Measurements from ENCODE around the gene JAK1. TPM values are rescaled to one million over a fixed set of nuclear protein-coding genes. Genes with fewer than 3 reads are reported as not detected.

The JAK1 gene
- total RNA-seq, 1 donor from 2014 or later: 27.7 TPM

- H3K9me3 Mint-ChIP-seq: no peaks in the 10 kb centered on the region
- no peak overlapping the region for H3K4me3 Mint-ChIP-seq
- no peak for DNase-seq (ENCODE audit: low read depth, low spot score)
- TF ChIP-seq CTCF (conservative IDR thresholded peaks at IDR 0.05): no peak
- no peaks in the 10 kb centered on the region for H3K27me3 Mint-ChIP-seq (ENCODE audit: low read depth)
- H3K36me3 Mint-ChIP-seq (ENCODE audit: low read depth): peaks cover 15% of the 10 kb centered on the region
- H3K4me1 Mint-ChIP-seq: peaks cover 11% of the 10 kb centered on the region
- H3K27ac Mint-ChIP-seq (ENCODE audit: unreplicated experiment): no peak overlapping the region
These were observed 121.7 kb downstream of the JAK1 start for GRCh38 chr1:64844609-64845008.

GRCh38 chr1:64844175-64844574 is 122.2 kb downstream of the JAK1 start:
- Mint-ChIP-seq H3K27me3 (ENCODE audit: low read depth) (no peaks in the 10 kb centered on the region), H3K4me3 (no peak overlapping the region), H3K9me3 (no peaks in the 10 kb centered on the region), H3K4me1 (peaks cover 11% of the 10 kb centered on the region), H3K27ac (ENCODE audit: unreplicated experiment) (no peak overlapping the region), H3K36me3 (ENCODE audit: low read depth) (peaks cover 16% of the 10 kb centered on the region)
- no peak for DNase-seq (ENCODE audit: low read depth, low spot score)
- TF ChIP-seq CTCF (conservative IDR thresholded peaks at IDR 0.05): no peak

GRCh38 chr1:64843675-64844074 is 122.7 kb downstream of the JAK1 start:
- Mint-ChIP-seq H3K4me1 (peaks cover 11% of the 10 kb centered on the region), H3K36me3 (ENCODE audit: low read depth) (peaks cover 17% of the 10 kb centered on the region), H3K27me3 (ENCODE audit: low read depth) (no peaks in the 10 kb centered on the region), H3K27ac (ENCODE audit: unreplicated experiment) (no peak overlapping the region), H3K4me3 (no peak overlapping the region), H3K9me3 (no peaks in the 10 kb centered on the region)
- no peak for DNase-seq (ENCODE audit: low read depth, low spot score)
- TF ChIP-seq CTCF (conservative IDR thresholded peaks at IDR 0.05): no peak

- Mint-ChIP-seq H3K27ac (ENCODE audit: unreplicated experiment) (no peak overlapping the region), H3K27me3 (ENCODE audit: low read depth) (no peaks in the 10 kb centered on the region), H3K36me3 (ENCODE audit: low read depth) (peaks cover 20% of the 10 kb centered on the region), H3K4me3 (no peak overlapping the region), H3K9me3 (no peaks in the 10 kb centered on the region), H3K4me1 (peaks cover 11% of the 10 kb centered on the region)
- no peak for DNase-seq (ENCODE audit: low read depth, low spot score)
- TF ChIP-seq CTCF (conservative IDR thresholded peaks at IDR 0.05): no peak
These were observed 124.1 kb downstream of the JAK1 start for GRCh38 chr1:64842224-64842623.

- Mint-ChIP-seq H3K27ac (ENCODE audit: unreplicated experiment) (peak overlapping the region; percentile 79), H3K9me3 (no peaks in the 10 kb centered on the region), H3K4me3 (no peak overlapping the region), H3K4me1 (peaks cover 11% of the 10 kb centered on the region), H3K36me3 (ENCODE audit: low read depth) (peaks cover 26% of the 10 kb centered on the region), H3K27me3 (ENCODE audit: low read depth) (no peaks in the 10 kb centered on the region)
- no peak for TF ChIP-seq CTCF (conservative IDR thresholded peaks at IDR 0.05)
- DNase-seq (ENCODE audit: low read depth, low spot score): no peak
These were observed 124.9 kb downstream of the JAK1 start for GRCh38 chr1:64841330-64842065.
